GM23338 (cell line): Measurements from ENCODE around the gene COL20A1. TPM values are rescaled to one million over a fixed set of nuclear protein-coding genes. Genes with fewer than 3 reads are reported as not detected.

Source experiments
- CREB1 ChIP-seq: fragments of 250-450 bp; sonication (Bioruptor Pico); IDR thresholded peaks from 2 replicates; pipeline ENCODE4 v1.5.0; 2020; ENCODE audit warnings: low read depth, mild to moderate bottlenecking, moderate library complexity
- ETS1 ChIP-seq: IDR thresholded peaks from 2 replicates; pipeline ENCODE4 v1.6.1; 2016; ENCODE audit warnings: antibody characterized with exemption
- EZH2 ChIP-seq: fragments of 200-600 bp; sonication (generic); IDR thresholded peaks from one replicate; pipeline ENCODE4 v1.8.0; 2017; ENCODE audit warnings: antibody characterized with exemption, mild to moderate bottlenecking, low read depth; ENCODE audit not compliant: unreplicated experiment
- EZH2phosphoT487 ChIP-seq: fragments of 200-600 bp; sonication (generic); IDR thresholded peaks from one replicate; pipeline ENCODE4 v1.8.1; 2018; ENCODE audit warnings: antibody characterized with exemption; ENCODE audit not compliant: unreplicated experiment
- JUNB ChIP-seq: IDR thresholded peaks from one replicate; pipeline ENCODE4 v1.6.1; 2016; ENCODE audit warnings: antibody characterized with exemption; ENCODE audit not compliant: unreplicated experiment
- REST ChIP-seq: IDR thresholded peaks from one replicate; pipeline ENCODE4 v1.6.1; 2018; ENCODE audit warnings: antibody characterized with exemption; ENCODE audit not compliant: unreplicated experiment
- STAT1 ChIP-seq: IDR thresholded peaks from one replicate; pipeline ENCODE4 v1.6.1; 2016; ENCODE audit warnings: antibody characterized with exemption; ENCODE audit not compliant: unreplicated experiment
- ZNF114 ChIP-seq: fragments of 250-450 bp; sonication (Bioruptor Pico); IDR thresholded peaks from 2 replicates; pipeline ENCODE4 v1.5.0; 2020; ENCODE audit warnings: mild to moderate bottlenecking, moderate library complexity
- ZNF462 ChIP-seq: fragments of 250-450 bp; sonication (Bioruptor Pico); IDR thresholded peaks from 2 replicates; pipeline ENCODE4 v1.5.0; 2020; ENCODE audit warnings: mild to moderate bottlenecking, moderate library complexity
- polyA plus RNA-seq: library from polyadenylated mRNA; unstranded; fragments of >200 nt; fragmentation: Nextera tagmentation; extraction: Ambion mirVana; gene quantifications from 2 replicates; pipeline ENCODE4 v1.2.1, GENCODE V29; 2016
- total RNA-seq: library from RNA; depleted of rRNA; stranded (reverse); fragments of >200 nt; shearing (Covaris generic); gene quantifications from 2 replicates; pipeline ENCODE4 v1.2.3, GENCODE V29; 2014

The COL20A1 gene
- total and polyA plus RNA-seq, 2 experiments from 2014 or later = 0.28 to 0.79 TPM

GRCh38 chr20:63377951-63378381 lies 85.0 kb downstream of the COL20A1 start (continued):
- no peak for TF ChIP-seq ZNF462 (CRISPR knock-in tag)
- TF ChIP-seq STAT1 = no peak
- TF ChIP-seq REST = no peak
- no peak for TF ChIP-seq EZH2phosphoT487
- no peak for TF ChIP-seq ZNF114 (CRISPR knock-in tag)
- TF ChIP-seq ETS1 = no peak
- TF ChIP-seq JUNB = no peak
- no peak for TF ChIP-seq EZH2
- TF ChIP-seq CREB1 = no peak
